ENCODE results near the gene TBKBP1.

DNA sequence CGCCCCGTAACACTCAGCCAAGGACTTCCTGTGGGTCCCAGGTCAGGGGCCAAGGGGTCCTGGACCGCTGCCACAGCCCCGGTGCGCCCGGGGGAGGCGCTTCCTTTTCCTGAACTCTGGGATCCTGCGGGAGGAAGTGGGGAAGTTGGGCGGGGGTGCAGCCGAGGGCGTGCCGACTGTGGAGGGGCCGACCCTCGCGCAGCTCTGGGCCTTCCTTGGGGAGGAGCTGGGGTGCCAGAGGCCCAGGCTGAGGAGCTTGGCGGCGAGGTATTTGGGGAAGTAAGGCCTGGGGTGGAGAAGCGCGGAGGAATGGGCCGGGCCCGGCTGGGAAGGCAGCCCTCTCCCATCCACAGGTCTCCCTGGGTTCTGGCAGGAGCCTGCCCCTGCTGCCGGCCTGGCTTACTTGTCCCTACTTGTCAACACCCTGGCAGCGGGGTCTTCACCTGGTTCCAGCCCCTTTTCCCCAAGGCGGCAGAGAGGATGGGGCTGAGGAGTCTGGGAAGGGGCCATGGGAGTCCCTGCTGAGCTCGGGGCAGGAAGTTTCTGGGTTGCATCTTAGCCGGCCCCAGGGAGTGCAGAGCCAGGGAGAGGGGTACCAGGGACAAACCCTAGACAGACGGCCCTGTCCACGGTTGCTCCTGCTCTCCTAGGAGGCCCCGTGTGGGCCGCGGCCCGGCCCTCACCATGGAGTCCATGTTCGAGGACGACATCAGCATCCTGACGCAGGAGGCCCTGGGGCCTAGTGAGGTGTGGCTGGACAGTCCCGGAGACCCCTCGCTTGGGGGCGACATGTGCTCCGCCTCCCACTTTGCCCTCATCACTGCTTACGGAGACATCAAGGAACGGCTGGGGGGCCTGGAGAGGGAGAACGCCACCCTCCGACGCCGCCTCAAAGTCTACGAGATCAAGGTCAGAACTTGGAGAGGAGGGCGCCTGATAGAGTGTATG, 1.7 kb downstream of the TBKBP1 start:
- no peak for TF ChIP-seq POLR2AphosphoS5 (IDR thresholded peaks at IDR 0.05)
- TF ChIP-seq, protein P1, sequence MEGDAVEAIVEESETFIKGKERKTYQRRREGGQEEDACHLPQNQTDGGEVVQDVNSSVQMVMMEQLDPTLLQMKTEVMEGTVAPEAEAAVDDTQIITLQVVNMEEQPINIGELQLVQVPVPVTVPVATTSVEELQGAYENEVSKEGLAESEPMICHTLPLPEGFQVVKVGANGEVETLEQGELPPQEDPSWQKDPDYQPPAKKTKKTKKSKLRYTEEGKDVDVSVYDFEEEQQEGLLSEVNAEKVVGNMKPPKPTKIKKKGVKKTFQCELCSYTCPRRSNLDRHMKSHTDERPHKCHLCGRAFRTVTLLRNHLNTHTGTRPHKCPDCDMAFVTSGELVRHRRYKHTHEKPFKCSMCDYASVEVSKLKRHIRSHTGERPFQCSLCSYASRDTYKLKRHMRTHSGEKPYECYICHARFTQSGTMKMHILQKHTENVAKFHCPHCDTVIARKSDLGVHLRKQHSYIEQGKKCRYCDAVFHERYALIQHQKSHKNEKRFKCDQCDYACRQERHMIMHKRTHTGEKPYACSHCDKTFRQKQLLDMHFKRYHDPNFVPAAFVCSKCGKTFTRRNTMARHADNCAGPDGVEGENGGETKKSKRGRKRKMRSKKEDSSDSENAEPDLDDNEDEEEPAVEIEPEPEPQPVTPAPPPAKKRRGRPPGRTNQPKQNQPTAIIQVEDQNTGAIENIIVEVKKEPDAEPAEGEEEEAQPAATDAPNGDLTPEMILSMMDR (IDR thresholded peaks at IDR 0.05), result no peak
- TF ChIP-seq POLR2A (IDR thresholded peaks at IDR 0.05), result no peak

Data from transverse colon (tissue), 4 donors.